Esophagus squamous epithelium (tissue), 4 donors: Measurements from ENCODE around the gene MRC2.

ENCODE experiments used
- CTCF ChIP-seq, 6 experiments: fragments of 450-650 bp in 4 of 6; fragments of 200-600 bp in 2 of 6; sonication (generic) in 2 of 6; IDR thresholded peaks; one replicate each; pipeline ENCODE4 v1.5.1; 2016 to 2019; ENCODE audit warnings: antibody characterized with exemption in 6 of 6, mild to moderate bottlenecking in 4 of 6, moderate library complexity in 4 of 6
- POLR2A ChIP-seq, 4 donors: fragments of 450-650 bp; IDR thresholded peaks; one replicate each; pipeline ENCODE4 v1.6.1; 2017; ENCODE audit warnings: antibody characterized with exemption in 4 of 4, mild to moderate bottlenecking in 4 of 4, moderate library complexity in 3 of 4

- TF ChIP-seq CTCF (IDR thresholded peaks at IDR 0.05): no peak
- TF ChIP-seq POLR2A (IDR thresholded peaks at IDR 0.05): no peak
These were observed 39.4 kb upstream of the MRC2 start for GRCh38 chr17:62588109-62588508.
